ENCODE measurements around the gene MDN1.

GRCh38 chr6:89781070-89782034 is 38.2 kb downstream of the MDN1 start:
- TF ChIP-seq CTCF (IDR thresholded peaks at IDR 0.05) (no peak), POLR2AphosphoS5 (IDR thresholded peaks at IDR 0.05) (no peak), POLR2A (IDR thresholded peaks at IDR 0.05) (no peak)
